Neural progenitor cell (in vitro differentiated cells): ENCODE measurements around the gene NSD1. TPM values are rescaled to one million over a fixed set of nuclear protein-coding genes. Genes with fewer than 3 reads are reported as not detected.
"Not testable (repeated sequence)": the region's sequence is repeated elsewhere in the genome, so short reads cannot be mapped to it uniquely, and the experiment has no call there.

Experiments
- DNase-seq: peaks from one replicate; pipeline ENCODE4 v3.0.0-alpha.2; 2016; ENCODE audit warnings: low spot score
- H2AFZ ChIP-seq: fragments of 200-600 bp; sonication (generic); replicated peaks from 2 replicates; pipeline ENCODE4 v1.6.1; 2016; ENCODE audit warnings: antibody characterized with exemption
- H3F3A ChIP-seq: fragments of 200-600 bp; sonication (generic); 2 replicates; pipeline ENCODE4 v1.6.1; 2016; ENCODE audit warnings: antibody characterized with exemption, low read depth
- H3K27ac ChIP-seq: fragments of 200-600 bp; sonication (generic); 2 replicates; pipeline ENCODE4 v1.5.1; 2016; ENCODE audit warnings: mild to moderate bottlenecking
- H3K27me3 ChIP-seq: fragments of 200-600 bp; sonication (generic); 2 replicates; pipeline ENCODE4 v1.6.1; 2016; ENCODE audit warnings: mild to moderate bottlenecking, moderate library complexity
- H3K36me3 ChIP-seq: fragments of 200-600 bp; sonication (generic); 2 replicates; pipeline ENCODE4 v1.5.1; 2016
- H3K4me1 ChIP-seq: fragments of 200-600 bp; sonication (generic); 2 replicates; pipeline ENCODE4 v1.6.1; 2016; ENCODE audit warnings: mixed run types
- H3K4me2 ChIP-seq: fragments of 200-600 bp; sonication (generic); 2 replicates; pipeline ENCODE4 v1.6.1; 2016
- H3K4me3 ChIP-seq: fragments of 200-600 bp; sonication (generic); 2 replicates; pipeline ENCODE4 v1.5.1; 2016
- H3K79me2 ChIP-seq: fragments of 200-600 bp; sonication (generic); 2 replicates; pipeline ENCODE4 v1.6.1; 2016; ENCODE audit warnings: low read depth
- H3K9ac ChIP-seq: fragments of 200-600 bp; sonication (generic); 2 replicates; pipeline ENCODE4 v1.6.1; 2016
- H3K9me3 ChIP-seq: fragments of 200-600 bp; sonication (generic); 2 replicates; pipeline ENCODE4 v1.5.1; 2016; ENCODE audit warnings: low read depth
- H4K20me1 ChIP-seq: fragments of 200-600 bp; sonication (generic); 2 replicates; pipeline ENCODE4 v1.6.1; 2016; ENCODE audit warnings: low read depth
- H3K27ac Mint-ChIP-seq: 3 replicates; pipeline ENCODE4 v1.8.0; 2021; ENCODE audit warnings: mixed read lengths
- H3K27me3 Mint-ChIP-seq: 2 replicates; pipeline ENCODE4 v1.8.0; 2022; ENCODE audit warnings: low read depth, mild to moderate bottlenecking, inconsistent platforms, moderate library complexity, mixed read lengths; ENCODE audit not compliant: insufficient read depth
- H3K36me3 Mint-ChIP-seq: 3 replicates; pipeline ENCODE4 v1.8.0; 2021; ENCODE audit warnings: mixed read lengths
- H3K4me1 Mint-ChIP-seq: 3 replicates; pipeline ENCODE4 v1.8.0; 2021; ENCODE audit warnings: mixed read lengths
- H3K4me3 Mint-ChIP-seq: 3 replicates; pipeline ENCODE4 v1.8.0; 2021; ENCODE audit warnings: mild to moderate bottlenecking, moderate library complexity, mixed read lengths
- H3K9me3 Mint-ChIP-seq: 3 replicates; pipeline ENCODE4 v1.8.0; 2020; ENCODE audit warnings: mixed read lengths
- CTCF ChIP-seq: fragments of 200-600 bp; sonication (generic); IDR thresholded peaks from 2 replicates; pipeline ENCODE4 v1.5.1; 2017; ENCODE audit warnings: antibody characterized with exemption, mild to moderate bottlenecking
- EZH2 ChIP-seq: fragments of 200-600 bp; sonication (generic); IDR thresholded peaks from 2 replicates; pipeline ENCODE4 v1.6.1; 2017; ENCODE audit warnings: antibody characterized with exemption, mild to moderate bottlenecking, moderate library complexity
- EZH2phosphoT487 ChIP-seq: fragments of 200-600 bp; sonication (generic); IDR thresholded peaks from 2 replicates; pipeline ENCODE4 v1.6.1; 2017; ENCODE audit warnings: antibody characterized with exemption
- total RNA-seq: library from RNA; depleted of rRNA; stranded (reverse); fragments of >200 nt; gene quantifications from 2 replicates; pipeline ENCODE4 v1.2.3, GENCODE V29; 2015; ENCODE audit warnings: low replicate concordance

NSD1 gene
- total RNA-seq, 1 donor from 2014 or later: 114 TPM

- Mint-ChIP-seq H3K9me3 (no peaks in the 10 kb centered on the region), H3K4me1 (no peaks in the 10 kb centered on the region), H3K27me3 (no peaks in the 10 kb centered on the region), H3K36me3 (peaks cover 18% of the 10 kb centered on the region), H3K4me3 (no peak overlapping the region), H3K27ac (no peak overlapping the region)
- Histone ChIP-seq H3K4me2 (no peak overlapping the region), H3K4me3 (no peak overlapping the region), H4K20me1 (peaks cover 67% of the 10 kb centered on the region), H3K27me3 (no peaks in the 10 kb centered on the region), H2AFZ (no peak overlapping the region), H3K9me3 (no peaks in the 10 kb centered on the region), H3K9ac (no peak overlapping the region), H3K36me3 (peaks cover 6% of the 10 kb centered on the region), H3F3A (peaks cover 12% of the 10 kb centered on the region), H3K4me1 (no peaks in the 10 kb centered on the region), H3K79me2 (peaks cover 100% of the 10 kb centered on the region), H3K27ac (no peak overlapping the region)
- no peak for TF ChIP-seq EZH2
- no peak for DNase-seq
Observed at GRCh38 chr5:177169271-177169670, 35.7 kb downstream of the NSD1 start.

- Histone ChIP-seq H3K9me3 (no peaks in the 10 kb centered on the region), H3K4me1 (no peaks in the 10 kb centered on the region), H3K36me3 (peaks cover 6% of the 10 kb centered on the region), H4K20me1 (peaks cover 69% of the 10 kb centered on the region), H3K27ac (peak overlapping the region; percentile 9), H3K27me3 (no peaks in the 10 kb centered on the region), H3K79me2 (peaks cover 100% of the 10 kb centered on the region), H3K9ac (no peak overlapping the region), H3K4me2 (no peak overlapping the region), H3F3A (peaks cover 15% of the 10 kb centered on the region), H2AFZ (no peak overlapping the region), H3K4me3 (no peak overlapping the region)
- Mint-ChIP-seq H3K4me3 (no peak overlapping the region), H3K27me3 (no peaks in the 10 kb centered on the region), H3K4me1 (no peaks in the 10 kb centered on the region), H3K27ac (no peak overlapping the region), H3K36me3 (peaks cover 15% of the 10 kb centered on the region), H3K9me3 (no peaks in the 10 kb centered on the region)
- no peak for TF ChIP-seq CTCF
- TF ChIP-seq EZH2: no peak
- no peak for TF ChIP-seq EZH2phosphoT487
- DNase-seq: no peak
Observed at GRCh38 chr5:177171961-177172360, 38.4 kb downstream of the NSD1 start.

GRCh38 chr5:177175336-177175735, 41.8 kb downstream of the NSD1 start:
- H3K36me3 ChIP-seq: no peaks in the 10 kb centered on the region
- H3K4me1 ChIP-seq: no peaks in the 10 kb centered on the region
- H3K9me3 ChIP-seq: no peaks in the 10 kb centered on the region
- DNase-seq: no peak
- H3K27me3 ChIP-seq: no peaks in the 10 kb centered on the region
- peaks cover 9% of the 10 kb centered on the region for H3F3A ChIP-seq
- no peak overlapping the region for H3K4me2 ChIP-seq
- H3K27ac ChIP-seq: peak overlapping the region; percentile 5
- H3K4me3 ChIP-seq: no peak overlapping the region
- no peak overlapping the region for H2AFZ ChIP-seq
- Mint-ChIP-seq H3K4me3 (no peak overlapping the region), H3K27me3 (no peaks in the 10 kb centered on the region), H3K4me1 (no peaks in the 10 kb centered on the region), H3K27ac (no peak overlapping the region), H3K9me3 (no peaks in the 10 kb centered on the region), H3K36me3 (peaks cover 6% of the 10 kb centered on the region)
- H4K20me1 ChIP-seq: peaks cover 75% of the 10 kb centered on the region
- H3K79me2 ChIP-seq: peaks cover 100% of the 10 kb centered on the region
- H3K9ac ChIP-seq: no peak overlapping the region
- TF ChIP-seq EZH2: no peak
- TF ChIP-seq CTCF: no peak
- no peak for TF ChIP-seq EZH2phosphoT487

GRCh38 chr5:177176175-177176711, 42.7 kb downstream of the NSD1 start:
- H3K9me3 ChIP-seq: no peaks in the 10 kb centered on the region
- no peak overlapping the region for H3K4me3 ChIP-seq
- H3K27me3 ChIP-seq: no peaks in the 10 kb centered on the region
- H3K27ac ChIP-seq: peak overlapping the region; percentile 3
- H3K79me2 ChIP-seq: peaks cover 100% of the 10 kb centered on the region
- H3K4me1 ChIP-seq: no peaks in the 10 kb centered on the region
- H3K4me2 ChIP-seq: no peak overlapping the region
- Mint-ChIP-seq H3K4me1 (no peaks in the 10 kb centered on the region), H3K27me3 (no peaks in the 10 kb centered on the region), H3K36me3 (peaks cover 6% of the 10 kb centered on the region), H3K4me3 (no peak overlapping the region), H3K27ac (no peak overlapping the region), H3K9me3 (no peaks in the 10 kb centered on the region)
- no peak overlapping the region for H3K9ac ChIP-seq
- DNase-seq: no peak
- no peak for TF ChIP-seq EZH2
- TF ChIP-seq EZH2phosphoT487: no peak
- no peak for TF ChIP-seq CTCF
- H2AFZ ChIP-seq: no peak overlapping the region
- H4K20me1 ChIP-seq: peaks cover 82% of the 10 kb centered on the region
- no peaks in the 10 kb centered on the region for H3K36me3 ChIP-seq
- H3F3A ChIP-seq: peaks cover 13% of the 10 kb centered on the region

GRCh38 chr5:177177847-177178437, 44.4 kb downstream of the NSD1 start:
- not testable (repeated sequence) for H3K27ac ChIP-seq

More at GRCh38 chr5:177177847-177178437, 44.4 kb downstream of the NSD1 start:
- H2AFZ ChIP-seq, H3K4me1 ChIP-seq, H3K27ac Mint-ChIP-seq, H3K27me3 Mint-ChIP-seq, H3K4me2 ChIP-seq, H3K9ac ChIP-seq, H3K27me3 ChIP-seq, H3K36me3 ChIP-seq, DNase-seq, H3K9me3 Mint-ChIP-seq, H3K9me3 ChIP-seq, H3K36me3 Mint-ChIP-seq, H3K4me3 ChIP-seq, H3K4me1 Mint-ChIP-seq, H3K4me3 Mint-ChIP-seq: not testable (repeated sequence)
- H3F3A ChIP-seq: peaks cover 17% of the 10 kb centered on the region
- peaks cover 83% of the 10 kb centered on the region for H4K20me1 ChIP-seq
- H3K79me2 ChIP-seq: peaks cover 100% of the 10 kb centered on the region
